NCI-H345 (cell line): Measurements from ENCODE around the gene DNAJC24.

Experiments
- DNase-seq: peaks from one replicate; lab custom pipeline; 2025; lab: John Stamatoyannopoulos, UW

DNAJC24 gene

DNA sequence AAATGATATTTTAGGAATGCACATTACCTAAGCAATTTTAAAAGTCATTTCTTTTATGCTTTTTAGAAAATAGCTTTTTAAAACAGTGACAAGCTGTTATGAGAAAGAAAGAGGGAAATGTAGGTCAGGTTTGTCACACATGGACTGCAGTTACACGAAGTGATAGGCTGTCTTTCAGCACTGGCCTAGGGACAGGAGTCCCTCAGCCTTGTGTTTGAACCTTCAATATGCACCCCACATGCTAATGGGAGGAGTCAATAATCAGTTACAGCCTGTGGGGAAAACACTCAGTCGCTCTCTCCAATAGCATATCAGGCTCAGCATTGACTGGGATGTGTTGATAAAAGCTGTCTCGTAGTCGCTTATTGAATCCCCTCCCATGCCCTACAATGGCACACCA is 45.8 kb downstream of the DNAJC24 start:
- no peak for DNase-seq

DNA sequence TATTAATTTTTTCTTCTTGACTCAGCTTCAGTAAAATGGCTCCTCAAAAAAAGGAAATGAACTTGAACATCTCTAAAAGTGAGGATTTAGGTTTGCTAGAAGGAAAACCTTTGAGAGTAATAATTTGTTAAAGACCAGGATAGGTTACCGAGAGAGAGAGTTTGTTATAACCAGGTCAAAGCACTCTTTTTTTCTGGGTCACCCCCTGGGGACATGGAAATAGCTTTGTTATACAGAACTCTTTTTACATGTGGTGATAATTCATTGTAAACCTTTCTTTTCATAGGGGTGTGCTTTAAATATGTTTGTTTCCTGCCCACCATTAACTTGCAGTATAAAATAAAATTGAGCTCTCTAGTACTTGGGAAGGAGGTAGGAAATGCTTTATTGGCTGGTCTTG is 47.7 kb downstream of the DNAJC24 start:
- DNase-seq = no peak

DNA sequence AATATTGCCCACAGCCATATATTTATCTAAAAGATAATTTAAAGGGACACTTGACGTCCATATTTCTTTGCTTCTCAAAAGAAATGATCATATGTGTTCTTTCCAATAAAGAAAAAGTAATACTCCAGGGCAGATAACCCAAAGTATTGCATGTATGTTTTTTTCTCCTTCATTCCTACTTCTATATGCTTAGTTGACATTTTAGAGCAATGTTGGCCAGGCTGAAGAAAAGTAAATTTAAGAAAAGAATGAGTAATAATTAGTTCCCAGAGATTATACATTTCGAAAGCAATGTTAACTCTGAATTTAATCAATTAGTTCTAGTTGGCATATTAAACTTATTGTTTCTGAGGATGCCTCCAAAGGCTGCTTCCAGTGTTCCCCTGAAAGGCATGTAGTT is 48.2 kb downstream of the DNAJC24 start:
- no peak for DNase-seq

DNA sequence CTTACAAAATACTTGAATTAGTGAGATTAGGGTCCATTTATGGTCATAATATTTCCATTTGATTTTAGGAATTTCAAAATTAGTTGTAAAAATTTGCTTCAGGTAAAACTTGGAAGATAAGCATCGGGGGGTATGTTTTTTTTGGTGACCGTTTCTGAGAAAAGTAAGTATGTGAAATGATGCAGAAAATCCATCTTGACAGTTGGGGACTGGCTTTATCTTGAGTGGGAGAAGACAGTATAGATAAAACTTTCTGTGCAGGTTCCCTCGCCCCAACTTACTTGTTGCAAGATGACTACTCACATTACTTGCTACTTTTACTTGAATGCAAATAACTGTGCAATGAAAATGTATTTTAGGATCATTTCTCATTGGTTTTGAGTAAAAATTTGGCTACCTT is 49.5 kb downstream of the DNAJC24 start:
- no peak for DNase-seq

DNA sequence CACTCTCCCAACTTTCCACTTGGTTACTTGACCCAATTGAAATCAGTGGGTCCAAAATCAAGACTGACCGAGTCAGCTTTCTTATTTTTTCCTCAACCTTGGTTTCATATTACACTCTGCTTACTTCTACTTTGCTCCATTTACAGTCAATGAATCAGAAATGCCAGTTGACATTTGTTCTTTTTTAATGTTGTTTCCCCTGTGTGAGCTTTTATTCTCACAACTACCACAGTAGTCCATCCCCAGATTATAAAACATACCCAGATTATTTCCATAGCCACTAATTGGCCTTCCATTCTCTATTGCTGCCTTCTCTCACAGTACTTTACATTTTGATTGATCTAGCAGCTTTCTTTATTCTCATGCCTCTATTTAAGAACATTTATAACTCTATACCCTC is 50.0 kb downstream of the DNAJC24 start:
- DNase-seq = no peak

DNA sequence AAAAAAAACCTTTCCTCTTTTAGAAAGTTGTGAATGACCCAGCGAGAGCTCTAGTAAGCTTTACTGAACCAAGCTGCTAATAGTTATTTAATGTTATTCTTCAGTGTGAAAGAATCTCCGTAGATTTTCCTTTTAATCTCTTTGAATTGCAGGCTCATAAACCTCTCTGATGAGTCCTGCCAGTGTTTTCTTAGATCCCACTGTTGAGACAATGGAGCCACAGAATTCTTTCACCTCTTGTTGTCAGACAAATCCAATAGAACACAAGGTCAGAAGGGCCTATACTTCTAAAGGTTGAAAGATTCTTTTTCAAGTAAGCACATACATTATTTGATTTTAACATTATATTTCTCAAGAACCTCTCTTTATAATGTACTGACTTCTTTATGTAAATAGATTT is 52.2 kb downstream of the DNAJC24 start:
- DNase-seq = no peak

DNA sequence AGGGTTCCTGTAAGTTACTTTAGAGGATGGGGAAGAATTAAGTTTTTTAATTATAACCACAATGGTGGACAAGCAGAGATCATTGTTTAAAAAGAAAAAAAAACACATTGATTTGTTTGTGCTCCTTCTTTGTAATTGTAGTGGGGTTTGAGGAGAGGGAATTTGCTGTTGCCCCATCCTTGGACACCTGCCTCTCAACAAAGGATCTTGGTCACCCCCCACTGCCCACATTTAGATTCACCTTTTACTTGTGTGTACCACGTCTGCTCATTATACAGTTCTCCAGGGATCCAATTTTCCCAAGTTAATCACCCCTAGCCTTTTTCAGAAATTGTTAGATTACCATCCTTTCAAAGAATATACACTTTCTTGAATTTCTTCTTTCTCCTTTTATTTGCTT is 53.0 kb downstream of the DNAJC24 start:
- peak; percentile 41 for DNase-seq

DNA sequence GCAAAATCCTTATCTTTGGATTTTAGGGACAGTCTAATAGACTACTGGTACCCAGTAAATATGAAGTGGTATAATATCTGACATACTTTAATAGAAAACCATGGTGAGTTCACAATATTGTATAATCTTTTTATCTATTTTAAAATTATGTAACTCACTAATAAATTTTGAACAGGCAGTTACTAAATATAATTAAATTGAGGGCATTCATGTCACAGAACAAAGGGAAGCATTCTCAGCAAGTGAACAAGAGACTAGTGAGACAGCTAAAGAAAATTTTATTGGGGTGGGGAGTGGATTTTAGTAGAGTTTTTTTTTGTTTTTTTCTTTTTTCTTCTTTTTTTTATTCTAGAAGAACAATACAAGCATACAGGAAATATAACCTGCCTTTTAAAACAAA is 55.0 kb downstream of the DNAJC24 start:
- DNase-seq = no peak

DNA sequence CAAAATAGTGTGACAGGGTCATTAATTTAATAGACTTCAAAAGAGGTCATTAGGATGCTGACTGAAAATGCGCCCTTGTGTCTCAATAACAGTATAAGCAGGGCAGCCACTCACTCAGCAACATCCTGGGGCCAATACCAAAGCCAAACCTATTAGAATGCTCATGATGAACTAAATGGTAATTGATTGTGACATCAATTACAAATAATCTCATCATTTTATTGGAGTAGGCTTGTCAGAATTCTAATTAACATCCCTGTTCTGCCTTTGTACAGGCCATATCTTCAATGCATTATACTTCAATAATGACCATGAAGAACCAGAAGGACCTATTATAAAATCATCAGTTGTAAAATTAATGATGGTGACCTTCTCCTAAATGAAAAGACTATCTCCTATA is 64.2 kb downstream of the DNAJC24 start:
- DNase-seq = no peak

DNA sequence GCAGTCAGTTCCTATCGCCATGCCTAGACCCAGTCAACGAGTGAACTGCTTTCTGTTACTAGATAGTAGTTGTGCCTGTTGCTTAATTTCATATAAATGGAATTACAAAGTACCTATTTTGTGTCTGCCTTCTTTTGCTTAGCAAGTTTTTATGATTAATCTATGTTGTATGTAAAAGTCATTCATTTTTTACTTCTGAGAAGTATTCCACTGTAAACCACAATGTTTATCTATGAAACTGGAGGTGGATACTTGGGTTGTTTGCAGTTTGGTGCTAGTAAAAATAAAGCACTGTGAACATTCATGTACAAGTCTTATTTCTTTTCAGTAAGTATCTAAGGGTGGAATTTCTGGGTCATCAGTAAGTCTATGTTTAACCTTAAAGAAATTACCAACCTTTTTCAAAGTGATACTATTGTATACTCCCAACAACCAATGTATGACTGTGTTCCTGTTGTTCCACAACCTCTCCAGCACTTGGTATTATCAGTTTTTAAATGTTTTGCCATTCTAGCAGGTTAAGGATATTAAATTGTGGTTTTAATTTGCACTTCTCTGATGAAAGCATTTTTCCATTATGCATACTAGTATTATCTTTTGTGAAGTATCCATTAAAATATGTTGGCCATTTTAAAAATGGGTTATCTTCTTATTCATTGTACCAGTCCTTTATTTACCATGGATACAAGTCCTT is 68.2 kb downstream of the DNAJC24 start:
- DNase-seq = no peak

DNA sequence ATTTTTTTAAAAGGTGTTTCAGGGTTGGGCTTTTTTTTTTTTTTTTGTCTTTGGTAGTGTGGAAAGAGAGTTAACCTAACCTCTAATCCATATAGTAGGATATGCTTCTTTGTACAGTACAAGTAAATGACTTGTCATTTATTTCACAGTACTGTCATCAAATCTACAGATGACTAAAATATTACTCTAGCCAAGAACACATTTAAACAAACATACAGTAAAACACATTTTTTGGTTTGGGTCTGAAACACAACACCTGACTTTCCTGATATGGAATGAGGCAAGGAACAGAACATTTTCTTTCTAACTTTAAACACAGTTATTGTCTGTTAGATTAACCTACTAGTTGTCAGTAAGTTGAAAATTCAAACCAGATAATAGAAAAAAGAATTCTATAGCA is 71.6 kb downstream of the DNAJC24 start:
- DNase-seq = no peak

DNA sequence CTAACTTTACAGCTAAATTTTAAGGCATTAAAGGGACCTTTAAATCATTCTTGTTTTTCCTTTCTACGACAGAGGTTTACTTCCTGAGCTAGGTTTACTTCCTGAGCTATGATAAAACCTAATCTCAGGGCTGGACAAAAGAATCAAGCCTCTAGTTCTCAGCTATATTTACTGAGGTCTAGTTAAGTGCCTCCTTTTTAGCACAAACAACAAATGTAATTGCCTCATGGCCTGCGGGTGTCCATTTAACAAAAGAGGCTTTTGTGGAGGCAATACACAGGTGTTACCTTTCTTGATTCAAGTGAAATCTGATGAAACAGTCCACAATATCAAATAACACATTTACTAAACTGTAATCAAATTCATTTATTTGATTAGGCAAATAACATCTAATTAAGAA is 72.4 kb downstream of the DNAJC24 start:
- peak; percentile 98 for DNase-seq

DNA sequence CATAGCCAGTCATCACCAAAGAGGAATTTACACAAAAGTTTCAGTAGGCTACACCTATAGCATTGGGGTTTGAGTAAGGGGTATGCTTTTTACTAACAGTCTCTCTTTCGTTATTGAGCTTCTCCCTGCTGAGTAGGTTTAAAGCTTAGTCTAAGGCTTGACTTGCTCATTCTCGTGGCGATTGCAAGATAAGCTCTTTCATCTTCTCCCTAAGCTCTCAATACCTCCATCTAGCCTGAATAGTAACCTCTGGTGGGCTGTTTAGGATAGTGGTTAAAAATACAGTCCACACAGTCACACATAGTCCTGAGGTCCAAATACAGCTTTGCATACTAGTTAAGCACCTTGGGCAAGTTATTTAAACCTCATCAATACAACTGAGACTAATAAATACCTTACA is 74.1 kb downstream of the DNAJC24 start:
- no peak for DNase-seq

DNA sequence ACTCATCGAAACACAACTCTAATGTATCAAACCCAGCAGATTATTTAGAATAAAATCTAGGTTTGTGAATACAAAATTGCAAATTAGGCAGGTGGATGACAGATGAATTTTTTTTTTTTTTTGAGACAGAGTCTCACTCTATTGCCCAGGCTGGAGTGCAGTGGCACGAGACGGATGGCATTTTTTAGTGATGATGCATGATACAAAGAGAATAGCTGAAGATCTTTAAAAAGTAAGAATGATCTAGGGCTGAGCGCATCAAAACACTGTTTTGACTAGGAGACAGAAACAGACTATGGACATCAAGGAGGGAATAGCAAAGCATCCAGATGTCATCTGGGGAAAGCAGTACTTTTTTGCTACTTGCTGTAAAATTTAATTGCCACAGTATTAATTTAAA is 76.0 kb downstream of the DNAJC24 start:
- DNase-seq = no peak

DNA sequence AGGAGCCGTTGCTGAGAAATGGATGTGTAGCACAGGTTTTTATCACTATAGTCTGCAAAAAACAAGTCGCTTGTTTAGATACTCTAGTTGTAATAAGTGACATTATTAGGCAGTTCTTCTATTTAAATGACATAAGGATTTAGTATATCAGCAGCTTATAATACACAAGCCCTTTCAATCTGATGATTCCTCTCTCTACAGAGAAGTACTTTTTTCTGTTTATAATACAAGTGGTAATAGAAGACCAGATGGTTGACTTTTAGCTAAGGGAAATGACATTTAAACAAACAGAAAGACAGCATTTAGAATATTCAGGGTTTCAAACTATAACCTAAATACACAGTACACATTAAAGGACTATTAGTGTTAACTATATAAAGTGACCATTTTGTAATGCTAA is 79.4 kb downstream of the DNAJC24 start:
- no peak for DNase-seq

DNA sequence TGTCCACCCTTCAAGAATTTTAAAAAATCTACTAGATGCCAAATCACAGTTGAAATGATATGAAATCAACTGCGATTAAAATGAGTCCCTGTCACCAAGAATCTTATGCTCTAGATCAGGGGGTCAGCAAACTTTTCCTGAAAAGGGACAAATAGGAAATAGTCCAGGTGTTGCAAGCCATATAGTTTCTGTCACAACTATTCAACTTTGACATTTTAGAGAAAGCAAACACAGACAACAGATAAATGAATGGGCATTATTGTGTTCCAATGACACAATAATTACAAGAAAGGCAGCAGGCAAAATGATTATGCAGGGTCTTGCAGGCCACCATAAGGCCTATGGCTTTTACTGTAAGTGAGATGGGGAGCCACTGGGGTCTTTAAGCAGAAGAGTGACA is 81.2 kb downstream of the DNAJC24 start:
- no peak for DNase-seq

DNA sequence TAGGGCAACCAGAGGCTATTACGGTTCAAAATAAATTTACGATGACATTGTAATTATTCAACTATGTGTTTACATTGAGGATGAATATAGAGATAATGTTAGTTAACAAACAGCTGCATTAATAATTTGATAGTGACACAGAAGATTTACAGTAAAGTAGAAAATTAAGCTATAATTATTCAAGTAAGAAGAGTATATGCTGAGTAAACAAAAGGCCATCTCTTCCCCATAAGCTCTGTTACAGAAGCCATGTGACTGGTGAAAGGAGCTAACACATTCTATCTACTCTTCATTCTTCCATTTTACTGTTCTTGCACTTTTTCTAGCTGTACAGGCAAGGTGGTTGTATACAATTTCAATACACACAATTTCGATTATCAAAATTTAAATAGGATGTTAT is 85.5 kb downstream of the DNAJC24 start:
- no peak for DNase-seq

DNA sequence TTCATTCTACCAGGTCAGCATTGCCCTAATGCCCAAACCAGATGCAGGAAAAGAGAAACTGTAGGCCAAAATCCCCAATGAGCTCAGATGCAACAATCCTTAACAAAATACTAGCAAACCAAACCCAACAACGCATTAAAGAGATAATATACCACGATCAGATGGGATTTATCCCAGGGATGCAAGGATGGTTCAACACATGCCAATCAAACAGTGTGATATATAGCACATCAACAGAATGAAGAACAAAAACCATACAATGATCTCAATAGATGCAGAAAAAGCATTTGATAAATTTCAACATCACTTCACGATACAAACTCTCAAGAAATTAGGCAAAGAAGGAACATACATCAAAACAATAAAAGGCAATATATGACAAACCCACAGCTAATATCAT is 94.8 kb downstream of the DNAJC24 start:
- DNase-seq = no peak

DNA sequence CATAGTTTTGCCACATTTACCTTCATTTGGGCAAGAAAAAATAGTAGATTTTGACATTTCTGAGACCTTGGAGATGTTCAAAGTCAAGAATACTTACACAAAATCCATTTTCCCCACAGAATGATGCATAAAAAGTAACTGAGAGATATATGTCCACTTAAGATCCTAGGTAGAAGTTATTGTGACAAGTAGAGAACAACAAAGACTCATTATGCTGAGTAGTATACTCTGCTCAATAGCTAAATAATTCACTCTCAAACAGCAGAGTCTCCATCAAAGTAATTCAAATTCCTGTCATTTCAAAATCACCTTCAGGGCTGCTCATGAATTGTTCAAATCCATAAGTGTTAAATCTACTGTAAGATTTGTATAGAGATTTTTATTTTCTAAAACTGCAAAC is 104.4 kb downstream of the DNAJC24 start:
- no peak for DNase-seq

DNA sequence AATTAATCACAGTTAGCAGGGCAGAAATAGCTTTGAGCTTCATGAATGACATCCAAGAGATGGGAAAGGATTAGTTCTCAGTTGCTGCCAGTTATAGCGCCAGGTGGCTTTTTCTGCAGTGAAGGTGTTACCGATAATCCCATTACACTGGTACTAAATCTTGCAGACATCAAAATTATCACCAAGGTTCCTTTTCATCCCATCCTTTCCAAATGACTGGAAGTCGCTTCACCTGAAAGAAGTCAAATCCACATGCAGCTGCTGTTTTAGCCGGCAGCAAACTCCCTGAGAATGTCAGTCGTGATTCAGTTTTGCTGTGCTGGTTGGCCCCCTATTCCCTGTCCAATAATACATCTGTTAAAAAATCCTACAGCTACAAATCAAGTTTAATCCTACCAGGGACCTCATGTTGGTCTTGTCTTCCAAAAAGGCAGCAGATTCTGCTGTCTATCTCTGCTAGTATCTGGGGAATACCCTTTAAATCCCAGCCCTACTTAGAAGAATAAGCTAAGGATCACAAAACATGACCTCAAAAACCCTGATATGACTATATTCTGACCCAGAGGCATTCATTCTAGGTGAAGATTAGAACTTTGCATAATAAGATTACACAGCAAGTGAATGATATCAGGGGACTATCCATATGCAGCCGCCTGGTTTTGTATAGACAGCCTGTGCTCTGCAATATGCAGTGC is 108.0 kb downstream of the DNAJC24 start:
- DNase-seq = no peak

DNA sequence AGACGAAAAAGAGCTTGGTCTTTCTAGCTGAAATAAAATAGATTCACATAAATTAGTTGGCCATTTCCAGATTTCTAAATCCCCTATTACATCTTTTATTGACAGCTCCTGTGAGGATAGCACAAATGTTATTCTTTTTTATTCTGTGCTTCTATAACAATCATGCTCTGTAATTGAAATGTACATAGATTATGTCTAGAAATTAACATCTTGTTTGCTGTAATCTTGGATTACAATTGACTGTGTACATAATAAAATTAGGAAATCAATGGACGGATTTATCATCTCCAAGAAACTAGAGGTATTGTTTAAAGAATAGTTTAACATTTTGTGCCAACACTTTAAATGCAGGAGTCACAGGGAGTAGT is 108.5 kb downstream of the DNAJC24 start:
- no peak for DNase-seq

DNA sequence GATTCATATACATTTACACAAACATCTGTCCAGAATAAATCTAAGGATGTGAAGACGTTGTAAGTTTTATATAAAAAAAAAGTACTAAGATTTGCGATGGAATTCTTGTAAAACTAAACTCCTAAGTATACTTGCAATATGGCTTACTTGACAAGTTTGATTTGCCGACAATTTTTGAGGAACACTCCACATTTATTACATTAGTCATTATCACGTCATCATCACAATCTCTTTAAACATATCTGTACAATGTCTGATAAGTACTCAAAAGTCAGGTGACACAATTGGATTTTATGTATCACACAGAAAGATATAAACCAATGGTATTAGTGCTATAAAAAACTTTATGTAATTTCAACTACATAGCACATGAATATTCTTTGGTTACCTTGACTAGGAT is 109.4 kb downstream of the DNAJC24 start:
- no peak for DNase-seq

DNA sequence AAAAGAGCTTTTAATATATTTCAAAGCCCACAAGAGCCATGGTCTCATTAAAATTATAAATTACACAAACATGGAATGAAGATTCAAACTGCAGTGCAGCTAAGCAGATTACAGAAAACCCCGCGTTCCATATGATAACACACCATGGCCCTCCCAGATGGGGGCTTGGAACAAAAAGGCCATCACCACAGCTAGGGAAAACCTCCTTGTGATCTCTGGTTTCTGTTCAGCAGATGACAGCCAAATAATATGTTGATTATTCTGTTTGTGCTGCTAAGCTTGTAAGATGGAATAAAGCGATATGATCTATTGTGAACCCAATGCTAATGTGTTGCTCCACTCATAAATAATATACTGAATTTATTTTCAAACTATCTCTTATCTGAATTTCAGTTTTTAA is 111.3 kb downstream of the DNAJC24 start:
- DNase-seq = no peak
